GM12891 (cell line): Measurements from ENCODE around the gene FKBP5.

ENCODE experiments used
- POLR2A ChIP-seq: IDR thresholded peaks from 2 replicates; pipeline ENCODE4 v1.6.1; 2011; ENCODE audit warnings: low read depth, low read length, control low read depth
- POLR2AphosphoS5 ChIP-seq: IDR thresholded peaks from 2 replicates; pipeline ENCODE4 v1.6.1; 2011; ENCODE audit warnings: low read depth, low read length, control low read depth
- SPI1 ChIP-seq: IDR thresholded peaks from 2 replicates; pipeline ENCODE4 v1.6.1; 2011; ENCODE audit warnings: low read depth, low read length, control low read depth
- TAF1 ChIP-seq: IDR thresholded peaks from 2 replicates; pipeline ENCODE4 v1.6.1; 2011; ENCODE audit warnings: low read depth, low read length, control low read depth

DNA sequence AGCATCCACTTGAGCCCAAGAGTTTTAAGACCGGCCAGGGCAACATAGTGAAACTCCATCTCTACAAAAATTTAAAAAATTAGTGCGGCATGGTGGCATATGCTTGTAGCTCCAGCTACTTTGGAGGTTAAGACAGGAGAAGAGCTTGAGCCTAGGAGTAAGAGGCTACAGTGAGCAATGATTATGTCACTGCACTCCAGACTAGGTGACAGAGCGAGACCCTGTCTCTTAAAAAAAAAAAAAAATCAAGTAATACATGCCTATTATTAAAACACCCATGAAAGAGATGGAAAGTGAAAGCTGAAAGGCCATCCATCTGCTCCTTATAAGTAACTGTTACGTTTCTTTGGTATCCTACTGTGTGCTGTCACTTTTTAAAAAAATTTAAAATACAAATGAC lies 66.4 kb downstream of the FKBP5 start:
- TF ChIP-seq POLR2A (no peak), TAF1 (no peak), POLR2AphosphoS5 (no peak), SPI1 (no peak)
